ENCODE data around the gene G6PC2.
"Not testable (repeated sequence)": the region's sequence is repeated elsewhere in the genome, so short reads cannot be mapped to it uniquely, and the experiment has no call there.

Gene G6PC2

DNA sequence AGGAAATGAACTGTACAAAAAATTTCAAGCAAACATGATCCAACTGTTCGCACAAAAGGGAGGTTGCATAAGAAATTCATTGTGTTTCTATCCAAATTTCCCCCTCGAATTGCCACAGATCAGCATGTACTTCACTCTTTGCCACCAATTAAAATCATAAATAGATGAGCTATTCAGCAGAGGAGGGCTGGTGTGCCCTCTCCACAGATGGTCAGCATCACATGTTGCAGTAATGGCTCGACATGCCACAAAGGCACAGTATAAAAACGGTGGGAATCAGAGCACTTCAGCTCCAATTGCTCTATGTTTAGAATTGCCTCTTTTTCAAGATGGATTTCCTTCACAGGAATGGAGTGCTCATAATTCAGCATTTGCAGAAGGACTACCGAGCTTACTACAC is at the start of gene G6PC2:
G6PC2 (plus strand) TSS at position 289 of the 400 bp plus-strand sequence; CDS start at position 330, 41 bp downstream.
- no peak for DNase-seq (ENCODE audit: low spot score)

GRCh38 chr2:168851674-168852320 is 49.3 kb upstream of the G6PC2 start:
- DNase-seq (ENCODE audit: low spot score) = peak; percentile 41

DNA sequence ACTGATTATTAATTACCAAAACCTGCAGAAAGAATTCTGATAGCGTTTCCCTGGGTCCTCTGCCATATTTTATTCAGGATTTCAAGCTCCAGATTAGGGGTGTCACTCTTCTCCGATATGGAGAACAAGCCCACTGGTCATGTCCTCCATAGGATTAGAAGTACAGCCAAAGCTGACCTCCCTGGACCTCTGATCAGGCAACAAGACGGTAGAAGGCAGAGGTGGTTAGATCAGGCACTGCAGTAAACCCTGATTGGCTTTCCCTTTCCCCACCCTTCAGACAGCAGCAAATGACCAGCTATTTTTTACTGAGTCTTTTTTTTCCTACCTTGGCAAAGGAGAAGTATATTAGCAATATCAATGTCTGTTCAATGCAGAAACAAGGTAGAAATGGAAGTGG is 48.6 kb upstream of the G6PC2 start:
- DNase-seq (ENCODE audit: low spot score) = no peak

DNA sequence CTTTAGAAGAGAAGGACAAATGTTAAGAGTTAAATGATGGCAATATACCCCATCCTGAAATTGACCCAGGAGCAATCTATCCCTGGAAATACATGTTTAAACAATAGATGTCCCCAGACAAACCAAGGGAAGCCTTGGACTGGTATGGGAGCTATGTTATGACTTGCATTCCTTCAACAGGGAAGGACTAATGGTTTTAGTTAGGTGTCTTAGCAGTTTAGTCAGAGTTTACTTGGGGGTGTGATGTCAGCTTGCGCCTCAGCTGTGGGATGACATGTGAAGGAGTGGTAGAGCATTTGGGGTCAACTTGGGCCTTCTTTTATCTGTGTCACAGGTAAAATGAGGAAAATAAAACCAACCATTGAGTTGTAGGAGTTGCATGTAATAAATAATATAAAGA is 47.6 kb upstream of the G6PC2 start:
- DNase-seq (ENCODE audit: low spot score) = no peak

GRCh38 chr2:168854651-168855050 is 46.4 kb upstream of the G6PC2 start:
- no peak for DNase-seq (ENCODE audit: low spot score)

- no peak for DNase-seq (ENCODE audit: low spot score)
Observed at GRCh38 chr2:168855601-168856000, 45.5 kb upstream of the G6PC2 start.

- no peak for DNase-seq (ENCODE audit: low spot score)
Observed at GRCh38 chr2:168858146-168858545, 42.9 kb upstream of the G6PC2 start.

- DNase-seq (ENCODE audit: low spot score) = not testable (repeated sequence)
Observed at GRCh38 chr2:168867164-168867563, 33.9 kb upstream of the G6PC2 start.

- DNase-seq (ENCODE audit: low spot score) = not testable (repeated sequence)
Observed at GRCh38 chr2:168870369-168870768, 30.7 kb upstream of the G6PC2 start.

- not testable (repeated sequence) for DNase-seq (ENCODE audit: low spot score)
Observed at GRCh38 chr2:168870824-168871223, 30.3 kb upstream of the G6PC2 start.

- no peak for DNase-seq (ENCODE audit: low spot score)
Observed at GRCh38 chr2:168874368-168875054, 26.6 kb upstream of the G6PC2 start.

GRCh38 chr2:168882163-168882562 is 18.9 kb upstream of the G6PC2 start:
- DNase-seq (ENCODE audit: low spot score) = not testable (repeated sequence)

- DNase-seq (ENCODE audit: low spot score) = peak; percentile 4
Observed at GRCh38 chr2:168884975-168885374, 16.1 kb upstream of the G6PC2 start.

- DNase-seq (ENCODE audit: low spot score) = no peak
Observed at GRCh38 chr2:168889635-168890005, 11.5 kb upstream of the G6PC2 start.

GRCh38 chr2:168890006-168890782 is 10.9 kb upstream of the G6PC2 start, which contains the start of gene SPC25:
Gene SPC25, minus strand, starts transcription at chr2:168890430. Its CDS starts 911 bp downstream, at chr2:168889519.
- peak; percentile 96 for DNase-seq (ENCODE audit: low spot score)

DNA sequence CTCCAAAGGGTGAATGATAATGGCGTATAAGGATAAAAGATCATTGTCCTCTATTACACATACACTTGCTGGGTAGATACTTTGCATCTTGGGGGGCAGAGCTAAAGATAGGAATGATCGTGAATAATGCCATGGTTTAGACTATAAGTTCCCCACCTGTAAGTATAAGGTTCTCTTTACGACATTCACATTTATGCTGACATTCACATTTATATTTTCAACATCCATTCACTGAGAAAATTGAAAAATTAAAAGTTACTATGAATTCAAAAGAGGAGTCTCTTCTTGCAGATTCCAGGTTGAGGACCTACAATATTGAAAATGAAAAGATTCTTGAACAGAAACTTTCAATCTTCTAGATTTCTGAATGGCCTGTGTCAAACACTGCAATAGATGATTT is 8.8 kb upstream of the G6PC2 start:
- no peak for DNase-seq (ENCODE audit: low spot score)

DNA sequence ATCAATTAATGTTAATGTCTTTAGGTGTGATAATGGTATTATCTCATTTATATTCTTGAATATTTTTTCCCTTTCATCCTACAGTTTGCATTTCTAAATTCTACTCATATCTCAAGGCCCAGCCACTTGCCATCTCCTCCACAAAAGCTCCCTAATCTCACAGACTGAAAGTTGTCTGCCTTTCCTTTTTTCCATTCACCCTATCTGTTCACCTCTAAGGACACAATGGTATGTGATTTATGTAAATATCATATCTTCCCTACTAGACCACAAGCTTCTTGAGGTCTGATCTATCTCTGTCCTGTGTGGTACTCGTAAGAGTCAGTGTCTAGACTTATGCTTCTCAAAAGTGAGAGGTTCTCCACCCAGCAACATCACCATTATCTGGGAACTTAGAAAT is 7.0 kb upstream of the G6PC2 start:
- no peak for DNase-seq (ENCODE audit: low spot score)

DNA sequence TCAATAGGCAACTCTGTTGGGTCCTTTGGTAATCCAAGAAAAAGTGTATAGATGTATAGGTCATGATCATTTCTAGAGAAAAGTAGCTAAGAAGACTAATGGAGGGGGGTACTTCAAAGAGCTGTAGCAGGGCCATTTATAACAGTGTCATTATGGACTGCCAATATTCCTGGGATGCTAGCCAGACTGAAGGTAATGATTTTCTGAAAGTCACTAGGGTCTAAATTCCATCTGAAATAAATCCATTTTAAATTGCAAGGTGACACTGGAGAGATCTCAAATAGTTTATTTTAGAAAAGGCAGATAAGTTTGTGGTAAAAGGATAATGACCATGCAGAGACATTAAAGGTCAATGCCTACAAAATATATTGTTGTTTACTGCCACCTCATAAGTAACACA is 6.4 kb upstream of the G6PC2 start:
- no peak for DNase-seq (ENCODE audit: low spot score)

GRCh38 chr2:168895771-168896170 is 5.3 kb upstream of the G6PC2 start:
- DNase-seq (ENCODE audit: low spot score) = no peak

DNA sequence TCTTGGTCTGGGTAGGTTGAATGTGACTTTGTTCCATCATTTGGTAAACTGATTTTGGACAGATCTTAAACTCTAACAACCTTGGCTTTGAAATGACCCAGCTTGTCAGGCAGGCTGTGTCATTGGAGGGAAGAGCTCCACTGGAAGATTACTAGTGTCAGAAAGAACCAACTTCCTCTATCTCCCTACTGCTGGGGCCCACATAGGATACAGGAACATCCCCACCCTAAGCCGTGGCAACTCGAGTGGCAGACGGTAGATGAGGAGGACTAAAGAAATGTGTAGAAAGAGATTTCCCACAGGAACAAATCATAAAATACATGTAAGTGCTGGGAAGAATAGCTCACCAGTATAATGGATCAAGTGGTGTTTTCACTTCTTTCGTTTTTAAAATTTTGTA is 4.3 kb upstream of the G6PC2 start:
- no peak for DNase-seq (ENCODE audit: low spot score)

- no peak for DNase-seq (ENCODE audit: low spot score)
Observed at GRCh38 chr2:168897449-168897848, 3.6 kb upstream of the G6PC2 start.

GRCh38 chr2:168903888-168904287 is 2.8 kb downstream of the G6PC2 start:
- no peak for DNase-seq (ENCODE audit: low spot score)

DNA sequence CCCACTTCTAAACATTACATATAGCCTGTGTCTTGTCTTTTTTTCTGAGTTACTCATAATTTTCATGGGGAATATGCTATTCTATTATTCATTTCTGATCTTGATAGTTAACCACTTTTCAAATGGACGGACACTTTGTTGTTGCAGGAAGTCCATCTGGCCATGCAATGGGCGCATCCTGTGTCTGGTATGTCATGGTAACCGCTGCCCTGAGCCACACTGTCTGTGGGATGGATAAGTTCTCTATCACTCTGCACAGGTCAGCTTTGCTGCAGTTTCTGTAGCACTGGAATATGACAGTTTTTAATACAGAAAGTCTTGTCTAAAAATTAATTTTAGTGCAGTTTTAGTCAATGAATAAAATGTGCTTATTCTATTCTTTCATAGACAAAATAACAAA is 3.3 kb downstream of the G6PC2 start:
- no peak for DNase-seq (ENCODE audit: low spot score)

All from GM03348 (cell line).